Stimulated activated CD4-positive, alpha-beta T cell treated with anti-CD3 and anti-CD28 coated beads, Interleukin-4, amount 100 ng/mL, for 48 hours (primary cell): ENCODE measurements around the gene DOC2A.
"Not testable (repeated sequence)": the region's sequence is repeated elsewhere in the genome, so short reads cannot be mapped to it uniquely, and the experiment has no call there.

ENCODE experiments used
- DNase-seq, 2 donors: peaks; one replicate each; pipeline ENCODE4 v3.0.0-alpha.2; 2020; ENCODE audit warnings: low read depth in 2 of 2

Gene DOC2A

DNA sequence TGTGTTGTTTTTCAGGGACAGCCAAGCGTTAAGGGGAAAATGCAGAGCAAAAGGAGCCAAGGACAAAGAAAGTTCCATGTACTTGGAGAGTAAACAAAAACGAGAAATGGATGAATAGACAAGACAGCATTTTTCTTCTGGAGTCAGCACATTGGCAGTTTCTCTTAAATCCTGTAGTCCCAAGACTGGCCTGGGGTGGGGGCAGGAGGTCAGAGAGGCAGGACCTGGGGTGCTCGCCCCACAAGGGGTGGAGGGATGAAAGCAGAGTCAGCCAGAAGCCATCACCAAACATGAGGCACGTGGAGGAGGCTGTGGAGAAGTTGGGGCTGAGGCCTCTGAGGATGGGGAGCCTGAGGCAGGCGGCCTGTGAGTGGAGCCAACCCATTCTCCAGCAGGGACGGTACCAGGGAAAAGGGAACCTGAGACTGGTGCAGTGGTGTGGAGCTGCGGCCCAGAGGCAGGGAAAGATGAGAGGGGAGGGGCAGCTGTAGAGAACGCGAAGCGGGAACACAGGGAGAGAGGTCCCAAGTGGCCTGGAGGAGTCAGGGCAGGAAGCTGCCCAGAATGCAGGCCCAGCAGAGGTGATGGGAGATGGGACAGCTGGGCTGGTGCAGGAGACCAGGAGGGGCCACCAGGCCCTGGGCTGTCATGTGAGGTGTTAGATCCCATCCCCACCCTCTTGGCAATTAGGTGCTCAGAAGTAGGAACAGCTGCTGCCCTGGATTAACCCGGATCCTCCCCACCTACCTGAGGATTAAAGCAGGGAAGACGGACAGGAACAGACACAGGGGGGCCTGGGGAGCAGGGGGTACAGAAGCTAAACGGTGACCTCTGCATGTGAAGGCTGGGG lies 17.0 kb upstream of the DOC2A start:
- no peak for DNase-seq

DNA sequence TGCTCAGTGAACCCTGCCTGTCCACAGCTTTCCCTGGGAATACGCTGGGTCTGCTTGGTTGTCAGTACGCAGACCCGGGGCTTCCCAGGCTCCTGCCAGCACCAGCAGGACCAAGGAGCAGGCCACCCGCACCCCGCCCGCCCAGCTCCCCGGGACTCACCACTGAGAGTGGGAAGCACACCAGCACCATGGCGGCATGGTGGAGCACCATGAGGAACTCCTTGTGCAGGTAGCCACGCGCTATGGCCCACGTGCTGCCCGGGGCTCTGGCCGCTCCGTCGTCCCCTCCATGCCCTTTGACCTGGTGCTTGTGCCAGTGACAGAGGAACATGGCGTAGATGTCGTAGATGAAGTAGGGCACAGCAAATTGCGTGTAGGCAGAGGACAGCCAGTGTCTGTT lies 15.6 kb upstream of the DOC2A start:
- no peak for DNase-seq

DNA sequence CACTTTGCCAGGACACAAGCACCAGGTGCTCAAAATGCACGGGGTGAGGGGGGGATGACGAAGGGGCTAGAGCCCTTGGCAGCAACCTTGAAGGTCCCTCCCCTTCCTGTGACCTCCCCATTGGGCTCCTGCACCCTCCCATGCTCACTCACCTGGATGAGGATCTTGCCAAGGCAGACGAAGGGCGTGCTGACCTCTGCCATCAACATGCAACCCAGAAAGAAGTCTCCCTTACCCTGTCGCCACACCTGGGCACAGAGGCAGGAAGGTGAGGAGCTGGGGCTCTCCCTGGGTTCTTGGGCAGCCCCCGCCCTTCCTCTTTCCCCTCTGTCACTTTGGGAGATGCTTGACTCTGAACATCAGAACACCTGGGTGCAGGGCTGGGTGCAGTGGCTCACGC lies 14.7 kb upstream of the DOC2A start:
- DNase-seq: no peak

DNA sequence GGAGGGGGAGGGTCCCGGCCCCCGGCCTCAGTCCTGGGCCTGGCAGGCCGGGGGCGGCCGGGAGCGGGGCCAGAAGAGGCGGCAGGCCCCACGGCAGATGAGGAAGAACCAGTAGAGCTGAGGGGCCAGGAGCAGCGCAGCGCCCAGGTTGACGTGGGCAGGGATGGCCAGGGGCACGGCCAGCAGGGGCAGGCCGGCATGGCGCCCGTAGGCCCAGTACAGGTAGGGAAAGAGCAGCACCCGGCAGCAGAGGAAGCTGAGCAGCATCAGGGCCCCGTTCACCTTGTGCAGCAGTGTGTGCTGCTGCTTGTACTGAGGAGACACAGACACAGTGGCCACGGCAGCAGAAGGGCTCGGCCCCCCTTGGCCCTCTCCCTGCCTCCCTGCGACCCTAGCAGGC lies 14.3 kb upstream of the DOC2A start:
- no peak for DNase-seq

DNA sequence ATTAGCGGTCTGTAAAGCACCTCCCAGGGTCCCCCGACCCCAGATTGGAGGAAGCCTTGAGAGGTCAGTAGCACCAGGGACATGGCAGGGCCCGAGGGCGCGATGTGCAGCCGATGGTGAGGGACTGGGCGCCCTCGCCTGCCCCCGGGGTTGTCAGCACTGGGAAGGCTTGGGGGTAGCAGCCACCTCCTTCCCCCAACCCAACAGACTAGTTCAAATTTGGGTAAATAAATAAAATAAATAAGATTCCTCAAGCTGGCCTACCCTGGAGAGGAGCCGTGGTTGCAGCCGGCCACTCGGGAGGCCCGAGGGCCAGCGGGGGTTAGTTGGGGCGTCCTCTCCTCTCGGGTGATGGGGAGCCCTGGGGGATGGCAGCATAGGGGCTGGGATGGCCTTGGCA lies 13.6 kb upstream of the DOC2A start:
- no peak for DNase-seq

DNA sequence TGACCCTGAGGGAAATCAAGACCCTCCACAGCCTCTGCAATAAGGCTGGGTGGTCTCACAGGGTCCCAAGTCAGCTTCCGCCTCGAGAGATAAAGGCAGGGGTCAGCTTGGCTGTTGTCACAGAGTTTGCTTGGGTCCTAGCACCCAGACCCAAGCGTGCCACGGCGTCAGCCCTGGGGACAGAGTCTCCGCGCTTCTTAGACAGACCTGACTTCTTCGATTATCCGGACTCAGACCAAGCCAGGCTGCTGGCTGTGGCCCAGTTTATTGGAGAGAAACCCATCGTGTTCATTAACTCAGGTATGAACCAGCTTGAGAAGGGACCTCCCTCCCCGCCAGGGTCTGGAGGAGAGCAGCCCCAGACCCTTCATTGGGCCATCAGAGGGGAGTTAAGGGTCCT lies 12.8 kb upstream of the DOC2A start:
- DNase-seq: no peak

DNA sequence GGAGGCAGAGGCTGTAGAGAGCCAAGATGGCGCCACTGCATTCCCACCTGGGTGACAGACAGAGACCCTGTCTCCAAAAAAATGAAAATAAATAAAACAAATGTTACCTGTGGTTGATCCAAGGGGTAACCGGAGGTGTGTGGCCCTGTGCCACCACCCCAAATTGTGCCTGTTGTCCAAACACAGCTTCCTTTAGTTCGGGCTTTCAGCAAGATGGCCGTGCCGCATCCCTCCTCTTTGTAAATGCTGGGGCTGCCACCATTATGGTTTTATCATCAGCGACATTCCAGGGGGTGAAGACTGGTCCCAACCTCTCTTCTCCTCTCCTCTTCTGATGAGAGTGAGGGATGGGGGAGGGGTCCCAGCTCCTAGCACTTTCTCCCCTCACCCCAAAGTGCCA lies 12.1 kb upstream of the DOC2A start, which contains the start of gene C16orf92:
Gene C16orf92, plus strand, starts transcription at position 312 of the 400 bp plus-strand sequence. CDS start 143 bp downstream, outside the sequence.
- no peak for DNase-seq

DNA sequence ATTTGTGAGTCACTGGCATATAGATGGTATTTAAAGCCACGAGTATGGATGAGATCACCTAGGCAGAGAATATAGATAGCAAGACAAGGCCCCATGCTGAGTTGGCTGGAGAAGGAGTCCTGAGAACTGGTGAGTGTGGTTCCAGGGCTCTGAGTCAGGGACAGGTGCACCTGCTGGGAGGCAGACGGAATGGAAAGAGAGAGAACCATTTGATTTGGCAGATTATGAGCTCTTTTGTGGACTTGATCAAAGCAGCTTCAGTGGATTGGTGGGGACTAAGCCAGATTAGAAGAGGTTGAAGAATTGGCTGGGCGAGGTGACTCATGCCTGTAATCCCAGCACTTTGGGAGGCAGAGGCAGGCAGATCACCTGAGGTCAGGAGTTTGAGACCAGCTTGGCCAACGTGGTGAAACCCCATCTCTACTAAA lies 7.9 kb upstream of the DOC2A start:
- DNase-seq: no peak

DNA sequence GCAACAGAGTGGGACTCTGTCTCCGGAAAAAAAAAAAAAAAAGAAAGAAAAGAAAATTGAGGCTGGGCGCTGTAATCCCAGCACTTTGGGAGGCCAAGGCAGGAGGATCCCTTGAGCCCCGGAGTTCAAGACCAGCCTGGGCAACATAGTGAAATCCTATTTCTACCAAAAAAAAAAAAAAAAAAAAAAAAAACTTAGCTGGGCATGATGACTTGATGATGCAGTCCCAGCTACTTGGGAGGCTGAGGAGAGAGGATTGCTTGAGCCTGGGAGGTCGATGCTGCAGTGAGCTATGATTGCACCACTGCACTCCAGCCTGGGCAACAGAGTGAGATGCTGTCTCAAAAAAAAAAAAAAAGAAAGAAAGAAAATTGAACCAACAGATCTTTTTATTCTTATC lies 7.1 kb upstream of the DOC2A start:
- not testable (repeated sequence) for DNase-seq

DNA sequence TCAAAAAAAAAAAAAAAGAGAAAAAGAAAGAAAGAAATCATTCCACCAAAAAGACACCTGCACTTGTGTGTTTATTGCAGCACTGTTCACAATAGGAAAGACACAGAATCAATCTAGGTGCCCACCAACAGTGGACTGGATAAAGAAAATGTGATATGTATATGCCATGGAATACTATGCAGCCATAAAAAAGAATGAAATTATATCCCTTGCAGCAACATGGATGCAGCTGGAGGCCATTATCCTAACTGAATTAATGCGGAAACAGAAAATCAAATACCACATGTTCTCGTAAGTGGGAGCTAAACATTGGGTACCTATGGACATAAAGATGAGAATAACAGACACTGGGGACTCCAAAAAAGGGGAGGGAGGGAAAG lies 6.4 kb upstream of the DOC2A start:
- no peak for DNase-seq

DNA sequence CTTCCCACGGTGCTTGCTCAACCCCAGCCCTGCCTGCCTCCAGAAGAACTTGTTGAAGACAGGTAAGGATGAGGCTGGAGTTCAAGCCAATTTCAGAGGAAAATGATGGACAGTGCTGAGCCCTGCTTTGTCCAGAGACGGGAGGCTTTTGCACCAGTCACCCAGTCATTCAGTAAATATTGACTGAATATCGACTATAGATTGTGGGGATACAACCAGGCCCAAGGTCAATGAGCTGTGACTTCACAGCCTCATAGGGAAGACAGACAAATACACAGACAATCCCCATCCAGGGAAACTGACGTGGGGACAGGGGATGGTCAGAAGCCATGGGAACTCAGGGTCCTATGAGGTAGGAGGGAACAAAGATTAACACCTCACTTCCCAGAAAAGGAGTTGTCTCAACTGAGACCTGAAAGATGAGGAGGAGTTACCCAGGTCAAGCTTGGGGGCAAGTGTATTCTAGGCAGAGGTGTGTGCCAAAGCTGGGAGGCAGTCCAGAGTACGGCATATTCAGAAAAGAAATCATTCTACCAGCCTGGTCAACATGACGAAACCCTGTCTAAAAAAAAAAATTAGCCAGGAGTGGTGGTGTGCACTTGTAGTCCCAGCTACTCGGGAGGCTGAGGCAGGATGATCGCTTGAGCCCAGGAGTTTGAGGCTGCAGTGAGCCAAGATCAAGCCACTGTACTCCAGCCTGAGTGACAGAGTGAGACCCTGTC lies 5.9 kb upstream of the DOC2A start:
- DNase-seq: no peak

DNA sequence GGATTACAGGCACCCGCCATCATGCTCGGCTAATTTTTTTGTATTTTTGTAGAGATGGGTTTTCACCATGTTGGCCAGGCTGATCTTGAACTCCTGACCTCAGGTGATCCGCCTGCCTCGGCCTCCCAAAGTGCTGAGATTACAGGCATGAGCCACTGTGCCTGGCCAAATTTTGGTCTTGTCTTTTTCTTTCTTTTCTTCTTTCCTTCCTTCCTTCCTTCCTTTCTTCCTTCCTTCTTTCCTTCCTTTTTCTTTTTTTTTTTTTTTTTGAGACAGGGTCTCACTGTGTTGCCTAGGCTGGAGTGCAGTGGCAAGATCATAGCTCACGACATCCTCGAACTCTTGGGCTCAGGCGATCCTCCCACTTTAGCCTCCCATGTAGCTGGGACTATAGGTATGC lies 4.6 kb upstream of the DOC2A start:
- DNase-seq: not testable (repeated sequence)

DNA sequence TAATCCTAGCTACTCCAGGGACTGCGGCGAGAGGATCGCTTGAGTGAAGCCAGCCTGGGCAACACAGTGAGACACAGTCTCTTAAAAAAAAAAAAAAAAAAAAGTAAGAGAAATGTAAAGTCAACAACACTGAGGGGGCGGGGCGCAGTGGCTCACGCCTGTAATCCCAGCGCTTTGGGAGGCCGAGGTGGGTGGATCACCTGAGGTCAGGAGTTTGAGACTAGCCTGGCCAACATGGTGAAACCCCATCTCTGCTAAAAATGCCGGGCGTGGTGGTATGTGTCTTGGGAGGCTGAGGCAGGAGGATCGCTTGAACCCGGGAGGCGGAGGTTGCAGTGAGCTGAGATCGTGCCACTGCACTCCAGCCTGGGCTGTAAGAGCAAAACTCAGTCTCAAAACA lies 1.8 kb upstream of the DOC2A start:
- DNase-seq: not testable (repeated sequence)

DNA sequence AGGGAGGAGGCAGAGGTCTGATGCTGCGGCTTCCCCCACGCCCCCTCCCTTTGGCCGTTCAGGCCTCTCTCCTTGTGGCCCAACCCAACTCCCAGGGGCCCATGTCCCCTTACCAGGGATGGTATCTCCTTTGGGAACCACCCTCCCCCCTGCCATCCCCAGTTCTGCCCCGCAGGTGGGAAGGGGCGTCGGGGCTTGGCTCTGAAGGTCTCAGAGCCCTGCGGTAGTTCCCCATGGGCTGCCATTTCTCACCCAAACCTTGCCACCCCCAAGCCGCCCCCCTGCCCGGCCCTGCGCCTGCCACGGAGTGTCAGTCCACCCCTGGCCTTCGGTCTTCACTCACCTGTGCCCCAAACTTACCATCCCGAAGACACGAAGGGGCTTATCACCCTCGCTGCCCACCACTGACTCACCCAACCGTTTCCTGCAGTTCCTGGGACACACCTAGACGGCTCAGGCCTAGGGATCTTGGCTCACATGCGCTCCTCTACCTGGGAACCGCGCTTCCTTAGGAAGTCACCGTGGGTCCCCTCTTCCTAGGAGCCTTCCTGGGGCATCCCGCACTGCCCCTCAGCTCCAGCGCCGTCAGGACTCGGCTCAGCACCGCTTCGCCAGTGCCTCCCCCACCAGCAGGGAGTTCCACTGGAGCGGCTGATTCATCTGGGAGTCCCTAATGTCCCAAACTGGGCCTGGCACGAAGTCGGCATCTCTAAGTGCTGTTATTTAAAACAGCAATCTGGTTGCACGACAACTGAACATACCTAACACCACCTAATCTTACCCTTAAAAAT lies 1.1 kb upstream of the DOC2A start:
- DNase-seq: no peak

DNA sequence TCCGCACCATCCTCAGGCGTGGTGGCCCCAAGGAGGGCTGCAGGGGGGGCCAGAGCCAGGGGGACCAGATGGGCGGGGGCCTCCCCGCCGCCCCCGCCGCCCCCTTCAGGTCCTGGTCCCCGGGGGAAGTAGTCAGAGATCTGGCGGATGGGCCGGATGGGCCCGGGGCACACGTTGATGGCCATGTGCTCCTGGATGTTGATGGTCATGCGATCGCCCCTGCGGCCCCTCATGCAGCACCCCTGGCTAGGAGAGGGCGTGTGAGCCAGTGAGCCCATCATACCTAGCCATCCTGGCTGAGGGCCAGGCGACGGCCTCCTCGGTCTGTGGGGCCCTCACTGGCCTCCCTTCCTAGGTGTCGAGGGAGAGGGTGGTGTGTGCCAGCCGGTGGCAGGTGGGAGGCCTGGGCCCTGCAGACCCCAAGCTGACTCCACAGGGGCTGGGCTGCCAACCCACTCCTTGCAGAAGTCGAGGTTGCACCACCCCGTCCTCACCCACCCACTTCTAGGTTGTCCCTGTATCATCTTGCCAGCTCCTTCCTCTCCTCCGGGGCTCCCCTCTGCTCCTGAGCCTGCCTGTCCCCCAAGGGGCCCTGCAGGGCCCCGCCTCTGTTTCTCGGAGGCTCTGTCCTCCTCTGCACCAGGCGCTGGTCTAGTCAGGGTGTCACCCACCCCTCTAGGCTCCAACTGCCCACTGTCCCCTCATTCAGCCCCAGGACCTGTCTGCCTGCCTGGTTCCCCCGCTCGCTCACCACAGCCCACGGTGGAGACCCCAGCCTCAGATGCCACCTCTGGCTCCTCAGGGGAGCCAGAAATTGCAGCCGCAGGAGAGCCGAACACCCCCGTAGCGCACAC lies 610 bp downstream of the DOC2A start:
- no peak for DNase-seq

DNA sequence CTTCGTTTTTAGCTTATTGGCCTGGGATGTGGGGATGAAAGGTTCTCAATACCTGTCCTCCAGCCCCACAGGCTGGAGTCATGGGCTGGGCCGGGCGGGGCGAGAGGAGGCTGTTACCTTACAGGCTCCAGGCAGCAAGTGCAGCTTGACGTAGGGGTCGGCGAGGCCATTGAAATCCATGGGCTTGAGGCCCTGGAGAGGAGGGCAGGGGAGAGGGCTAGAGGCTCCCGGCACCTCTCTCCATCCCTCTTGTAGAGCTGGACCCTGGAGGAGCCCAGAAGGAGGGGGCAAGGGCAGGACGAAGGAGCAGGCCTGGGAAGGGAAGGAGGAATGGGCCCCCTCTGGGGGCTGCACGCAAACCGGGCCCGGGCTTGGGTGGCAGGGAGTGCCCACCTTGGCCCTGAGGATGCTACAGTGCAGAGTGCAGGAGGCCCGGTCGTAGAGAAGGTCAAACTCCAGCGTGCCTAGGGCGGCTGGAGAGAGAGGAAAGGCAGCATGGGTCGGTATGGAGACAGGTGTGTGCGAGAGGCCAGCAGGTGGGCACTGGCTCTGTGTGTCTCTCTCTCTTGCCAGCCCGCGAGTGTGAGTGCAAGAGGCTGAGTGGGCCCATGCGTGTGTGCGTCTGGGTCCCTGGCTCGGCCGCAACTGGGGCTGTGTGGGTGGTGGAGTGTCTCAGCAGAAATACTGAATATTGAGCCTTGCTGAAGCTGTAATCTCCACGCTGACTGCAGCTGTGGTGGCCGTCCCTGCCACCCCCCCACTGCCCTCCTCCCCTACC lies 1.6 kb downstream of the DOC2A start:
- DNase-seq: no peak

DNA sequence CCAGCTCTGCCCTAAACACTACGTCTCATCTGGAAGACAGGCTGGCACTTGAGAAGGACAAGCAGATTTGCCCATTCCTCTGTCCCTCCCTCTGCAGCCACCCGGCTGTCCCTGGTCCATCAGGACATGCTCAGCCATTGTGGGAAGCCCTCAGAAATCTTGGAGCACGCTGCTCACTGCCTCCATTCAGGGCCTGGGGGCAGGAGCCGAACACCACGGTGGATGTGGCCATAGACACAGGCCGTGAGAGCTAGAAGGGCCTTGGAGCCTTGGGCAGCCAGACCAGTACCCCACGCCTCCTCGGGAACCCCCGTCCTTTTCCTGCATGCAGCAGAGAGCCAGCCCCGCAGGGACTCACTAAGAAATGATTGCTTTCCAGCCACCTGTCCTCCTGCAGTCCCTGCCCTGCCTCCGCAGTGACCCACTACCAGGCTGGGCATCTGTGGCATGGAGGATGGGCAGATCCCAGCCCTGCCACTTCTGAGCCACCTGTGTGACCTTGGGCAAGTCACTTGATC lies 3.4 kb downstream of the DOC2A start:
- no peak for DNase-seq

DNA sequence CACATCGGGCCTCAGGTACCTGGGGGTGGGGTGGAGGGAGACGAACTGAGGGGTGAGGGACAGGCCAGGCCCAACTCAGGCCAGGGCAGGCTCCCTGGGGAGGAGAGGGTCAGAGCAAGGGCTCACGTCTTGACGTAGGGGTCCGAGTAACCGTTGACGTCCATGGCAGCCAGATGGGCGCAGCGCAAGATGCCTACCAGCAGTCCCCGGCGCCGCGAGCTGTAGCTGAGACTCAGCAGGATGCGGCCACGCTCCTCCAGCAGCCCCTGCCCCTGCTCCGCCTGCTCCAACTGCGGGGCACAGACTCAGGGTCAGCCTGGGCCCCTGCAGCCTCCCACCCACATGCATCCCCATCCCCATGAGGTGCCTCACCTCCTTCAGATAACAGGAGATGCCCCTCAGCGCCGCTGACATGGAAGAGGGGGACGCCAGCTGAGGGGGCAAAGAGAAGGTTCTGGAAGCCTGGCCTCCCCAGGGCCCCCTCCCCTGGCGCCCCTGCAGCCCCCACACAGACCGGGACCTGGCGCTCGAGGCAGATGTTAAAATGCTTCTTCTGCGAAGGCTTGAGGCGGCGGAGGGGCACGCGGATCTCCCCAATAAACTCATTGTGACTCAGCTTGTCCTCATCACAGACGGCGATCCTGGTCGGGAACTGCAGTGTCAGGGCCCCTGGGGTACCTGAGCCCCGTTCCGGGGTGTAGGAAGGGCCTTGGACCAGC lies 4.0 kb downstream of the DOC2A start:
- DNase-seq: no peak

DNA sequence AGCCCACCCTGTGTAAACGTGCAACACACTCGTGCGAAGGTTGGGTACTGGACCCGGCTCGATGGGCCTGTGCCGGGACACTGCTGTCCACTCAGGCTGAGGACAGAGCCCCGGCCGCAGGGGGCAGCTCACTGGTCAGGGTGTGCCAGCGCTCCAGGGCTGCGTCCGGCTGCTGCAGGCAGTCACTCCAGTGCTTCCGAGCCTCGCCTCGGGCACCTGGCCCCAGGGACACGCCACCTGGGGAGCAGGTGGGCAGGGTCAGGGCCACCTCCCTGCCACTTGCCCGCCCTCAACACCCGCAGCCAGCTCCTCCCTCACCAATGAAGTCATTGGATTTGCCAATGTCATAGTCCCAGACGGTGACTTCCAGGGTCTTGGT lies 4.7 kb downstream of the DOC2A start:
- DNase-seq: no peak
